GM10248 (cell line): ENCODE measurements around the gene MARCHF3.

ENCODE experiments used
- CTCF ChIA-PET: fragments of 300-600 bp; sonication (Branson Sonifier 250); formaldehyde crosslinking; extraction: SDS; loops from one replicate; lab custom pipeline; 2021; ENCODE audit warnings: antibody characterized with exemption; lab: Yijun Ruan, JAX
- POLR2A ChIA-PET: fragments of 350-650 bp; sonication (Branson Sonifier 250); formaldehyde crosslinking; extraction: SDS; loops from one replicate; lab custom pipeline; 2020; ENCODE audit warnings: antibody characterized with exemption; lab: Yijun Ruan, JAX
- DNase-seq: peaks from one replicate; pipeline ENCODE4 v3.0.0; 2012; ENCODE audit errors: extremely low spot score
- TF ChIP-seq, protein P1 (sequence below): IDR thresholded peaks from 2 replicates; pipeline ENCODE4 v1.5.1; 2012; ENCODE audit warnings: mild to moderate bottlenecking, low read depth; ENCODE audit errors: extremely low read depth, missing control alignments, control extremely low read depth

MARCHF3 gene

DNA sequence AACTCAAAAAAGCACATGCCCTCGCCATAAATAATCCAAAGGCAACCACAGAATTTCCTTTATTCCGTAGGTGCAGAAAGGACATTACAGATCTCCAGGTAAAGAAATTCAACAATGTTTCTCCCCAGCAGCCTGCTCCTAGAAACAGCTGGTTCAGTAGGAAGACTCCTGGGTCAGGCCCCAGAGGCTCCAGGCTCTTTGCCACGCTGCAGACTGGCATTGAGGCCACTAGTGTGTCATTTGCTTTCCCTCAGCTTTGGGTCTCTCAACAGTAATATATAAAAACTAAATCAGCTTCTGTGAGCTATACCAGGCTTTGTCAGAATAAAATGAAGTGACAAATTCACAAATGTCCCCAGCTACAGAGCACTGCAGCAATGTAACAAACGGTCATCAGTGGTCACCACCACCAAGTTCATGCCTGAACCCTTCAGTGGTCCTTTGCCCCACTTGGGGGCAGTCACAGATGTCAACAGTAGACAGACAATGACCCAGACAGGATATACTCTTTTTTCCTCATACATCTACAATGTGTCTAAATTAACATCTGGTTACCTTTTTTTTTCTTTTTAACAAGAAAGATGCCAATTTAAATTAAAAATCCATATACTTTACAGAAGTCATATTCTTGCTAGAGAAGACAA lies 93.5 kb downstream of the MARCHF3 start:
- no peak for DNase-seq
- ChIA-PET POLR2A (no interaction called here), CTCF (interaction anchor here (0.8 to 1.1 kb wide), 2 partner anchors 17 to 23 kb away, joined by 3 to 4 read pairs; no protein-coding TSS in a partner anchor)
- TF ChIP-seq, protein P1, sequence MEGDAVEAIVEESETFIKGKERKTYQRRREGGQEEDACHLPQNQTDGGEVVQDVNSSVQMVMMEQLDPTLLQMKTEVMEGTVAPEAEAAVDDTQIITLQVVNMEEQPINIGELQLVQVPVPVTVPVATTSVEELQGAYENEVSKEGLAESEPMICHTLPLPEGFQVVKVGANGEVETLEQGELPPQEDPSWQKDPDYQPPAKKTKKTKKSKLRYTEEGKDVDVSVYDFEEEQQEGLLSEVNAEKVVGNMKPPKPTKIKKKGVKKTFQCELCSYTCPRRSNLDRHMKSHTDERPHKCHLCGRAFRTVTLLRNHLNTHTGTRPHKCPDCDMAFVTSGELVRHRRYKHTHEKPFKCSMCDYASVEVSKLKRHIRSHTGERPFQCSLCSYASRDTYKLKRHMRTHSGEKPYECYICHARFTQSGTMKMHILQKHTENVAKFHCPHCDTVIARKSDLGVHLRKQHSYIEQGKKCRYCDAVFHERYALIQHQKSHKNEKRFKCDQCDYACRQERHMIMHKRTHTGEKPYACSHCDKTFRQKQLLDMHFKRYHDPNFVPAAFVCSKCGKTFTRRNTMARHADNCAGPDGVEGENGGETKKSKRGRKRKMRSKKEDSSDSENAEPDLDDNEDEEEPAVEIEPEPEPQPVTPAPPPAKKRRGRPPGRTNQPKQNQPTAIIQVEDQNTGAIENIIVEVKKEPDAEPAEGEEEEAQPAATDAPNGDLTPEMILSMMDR = no peak

DNA sequence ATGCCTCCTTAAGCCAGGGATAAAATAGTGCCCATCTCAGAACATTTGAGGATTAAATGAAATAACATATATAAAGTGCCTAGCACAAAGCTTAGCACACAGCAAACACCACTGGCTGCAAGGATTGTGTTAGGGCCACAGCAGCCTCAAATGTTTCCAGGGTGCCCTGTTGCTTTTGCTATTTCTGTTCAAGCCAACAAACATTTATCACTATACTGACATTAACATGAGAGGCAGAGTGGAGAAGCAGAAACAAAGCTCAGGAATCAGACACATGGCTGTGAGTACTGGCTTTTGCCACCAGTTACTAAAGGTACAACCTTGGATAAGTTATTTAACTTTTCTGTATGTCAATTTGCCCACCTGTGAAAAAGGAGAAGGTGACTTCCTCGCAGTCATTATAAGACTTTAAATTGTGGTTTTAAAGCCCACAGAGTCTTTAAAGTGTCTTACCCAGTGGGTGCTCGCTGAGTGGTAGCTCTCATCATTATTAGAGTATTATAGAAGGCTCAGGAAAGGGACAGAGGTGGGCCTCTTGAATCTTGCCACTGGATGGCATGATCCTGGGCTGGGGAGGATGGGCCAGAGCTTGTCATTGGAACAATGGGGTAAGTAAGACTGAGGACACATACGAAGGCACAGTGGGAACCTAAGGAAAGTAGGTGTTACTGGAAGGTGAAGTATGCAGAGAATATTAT lies 98.2 kb downstream of the MARCHF3 start:
- POLR2A ChIA-PET = interaction anchor here (1.1 kb wide), 1 partner anchor 19 kb away, joined by 5 read pairs; no protein-coding TSS in a partner anchor
- no peak for DNase-seq
- CTCF ChIA-PET = interaction anchor here (0.7 to 1.1 kb wide), 5 partner anchors 12 to 136 kb away, joined by 3 read pairs; no protein-coding TSS in a partner anchor
- TF ChIP-seq, protein P1 = no peak

DNA sequence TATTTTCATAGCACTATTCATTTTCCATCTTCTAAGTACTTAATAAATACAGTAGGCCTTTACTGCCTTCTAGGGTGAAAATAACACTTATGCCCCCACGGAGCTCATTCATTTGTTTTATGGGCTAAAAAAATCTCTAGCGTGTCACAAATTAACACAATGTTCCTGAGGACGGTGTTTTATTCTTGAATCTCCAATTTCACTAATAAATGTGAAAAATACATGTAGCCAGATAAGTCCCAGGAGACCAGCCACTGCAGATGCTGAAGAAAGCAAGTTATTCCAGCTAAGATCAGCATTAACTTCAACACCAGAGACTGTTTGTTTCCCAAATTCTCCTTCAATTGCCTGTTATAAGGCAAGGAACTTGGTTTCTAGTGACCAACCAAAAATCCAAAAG lies 102.3 kb downstream of the MARCHF3 start:
- CTCF ChIA-PET = no interaction called here

DNA sequence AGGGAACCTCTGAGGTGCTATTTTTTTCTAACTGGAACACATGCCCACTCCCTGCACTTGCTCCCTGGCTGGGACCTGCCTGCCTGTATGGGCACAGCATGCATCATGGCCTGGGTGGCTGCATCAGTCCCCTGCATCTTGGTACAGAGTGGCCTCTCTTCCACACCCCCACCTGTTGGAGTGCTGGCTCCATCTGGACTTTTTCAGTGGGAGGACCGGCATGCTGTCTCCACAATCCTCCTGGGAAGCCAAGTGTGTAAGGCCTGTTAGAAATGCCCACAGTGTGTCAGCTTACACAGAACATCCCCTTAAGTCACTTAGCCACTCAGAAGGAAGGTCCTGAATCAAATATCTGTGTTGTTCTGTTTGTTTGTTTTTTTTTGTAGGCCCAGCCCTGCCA lies 102.9 kb downstream of the MARCHF3 start:
- CTCF ChIA-PET = no interaction called here
- TF ChIP-seq, protein P1 = no peak
- POLR2A ChIA-PET = no interaction called here
- DNase-seq = no peak

More for the DNA sequence above, 102.3 kb downstream of the MARCHF3 start:
- POLR2A ChIA-PET = no interaction called here
- DNase-seq = no peak
- TF ChIP-seq, protein P1 = no peak

DNA sequence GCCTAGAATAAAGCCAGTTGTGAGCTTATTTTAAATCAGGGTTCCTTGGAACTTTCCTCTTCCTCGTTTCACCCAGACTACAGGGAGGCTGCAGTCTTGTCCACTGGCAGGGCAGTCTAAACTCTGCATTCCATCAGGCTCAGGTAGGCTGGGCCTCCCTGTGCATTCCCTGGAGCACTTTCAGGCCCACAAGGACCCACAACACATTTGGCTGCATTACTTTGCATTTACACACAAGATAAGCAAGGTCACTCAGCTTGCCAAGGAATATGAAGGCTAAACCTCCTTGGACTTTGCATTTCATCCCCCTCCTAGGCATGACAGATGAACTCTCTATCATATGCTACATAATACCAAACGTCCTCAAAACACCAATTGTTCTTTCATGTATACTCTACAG lies 104.2 kb downstream of the MARCHF3 start:
- POLR2A ChIA-PET = no interaction called here
- CTCF ChIA-PET = interaction anchor here (1.0 to 1.3 kb wide), 3 partner anchors 15 to 49 kb away, joined by 3 to 5 read pairs (median 3); no protein-coding TSS in a partner anchor
- no peak for DNase-seq
- TF ChIP-seq, protein P1 = no peak

DNA sequence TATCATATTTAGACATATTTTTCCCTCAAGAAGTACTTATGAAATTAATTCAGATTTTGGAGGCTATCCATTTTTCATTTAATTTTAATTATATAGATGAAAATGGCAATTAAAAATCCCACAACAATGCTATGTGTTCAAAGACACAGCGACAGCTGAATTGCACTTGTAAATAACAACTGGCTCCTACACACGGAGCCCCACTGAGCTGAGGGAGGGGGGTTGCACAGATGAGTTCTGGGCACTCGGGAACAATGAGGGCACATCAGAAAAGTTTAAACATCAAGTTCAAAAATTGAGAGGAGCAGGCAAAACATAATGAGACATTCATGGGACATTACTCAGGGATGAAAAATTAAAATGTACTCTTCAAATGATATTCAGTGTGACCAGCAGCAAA lies 104.9 kb downstream of the MARCHF3 start:
- ChIA-PET CTCF (interaction anchor here (1.0 to 1.3 kb wide), 3 partner anchors 14 to 49 kb away, joined by 3 to 5 read pairs (median 3); no protein-coding TSS in a partner anchor), POLR2A (no interaction called here)
- TF ChIP-seq, protein P1 = no peak
- no peak for DNase-seq
